ENCODE results near the gene KRT37.
A peak's percentile ranks its signal among the peaks of the same experiment; 100 is the strongest.
"Not testable (repeated sequence)": the region's sequence is repeated elsewhere in the genome, so short reads cannot be mapped to it uniquely, and the experiment has no call there.

KRT37 gene

GRCh38 chr17:41403404-41404023 lies 20.9 kb downstream of the KRT37 start:
- DNase-seq = no peak

- DNase-seq = no peak
Observed at GRCh38 chr17:41402161-41402560, 22.2 kb downstream of the KRT37 start.

GRCh38 chr17:41396996-41397660 lies 27.3 kb downstream of the KRT37 start, which contains the start of gene KRT31:
TSS of gene KRT31 (minus strand) at chr17:41397608. CDS start at chr17:41397539, 69 bp downstream.
- DNase-seq = no peak

GRCh38 chr17:41396340-41396739 lies 28.0 kb downstream of the KRT37 start:
- DNase-seq = no peak

GRCh38 chr17:41395611-41396010 lies 28.8 kb downstream of the KRT37 start:
- DNase-seq = no peak

GRCh38 chr17:41395044-41395443 lies 29.3 kb downstream of the KRT37 start:
- not testable (repeated sequence) for DNase-seq

GRCh38 chr17:41394254-41394996 lies 30.0 kb downstream of the KRT37 start:
- peak; percentile 51 for DNase-seq

GRCh38 chr17:41393826-41394225 lies 30.6 kb downstream of the KRT37 start:
- no peak for DNase-seq

- DNase-seq = no peak
Observed at GRCh38 chr17:41393294-41393693, 31.1 kb downstream of the KRT37 start.

GRCh38 chr17:41392278-41392677 lies 32.1 kb downstream of the KRT37 start:
- no peak for DNase-seq

- no peak for DNase-seq
Observed at GRCh38 chr17:41391535-41391934, 32.9 kb downstream of the KRT37 start.

- DNase-seq = no peak
Observed at GRCh38 chr17:41390411-41390938, 33.9 kb downstream of the KRT37 start.

GRCh38 chr17:41387670-41388069 lies 36.7 kb downstream of the KRT37 start:
- no peak for DNase-seq

- DNase-seq = no peak
Observed at GRCh38 chr17:41386227-41386626, 38.2 kb downstream of the KRT37 start.

- no peak for DNase-seq
Observed at GRCh38 chr17:41383690-41384089, 40.7 kb downstream of the KRT37 start.

GRCh38 chr17:41382394-41382793 lies 42.0 kb downstream of the KRT37 start:
- no peak for DNase-seq

GRCh38 chr17:41381943-41382342 lies 42.4 kb downstream of the KRT37 start, which contains the start of gene KRT34:
TSS of gene KRT34 (minus strand) at chr17:41382306. CDS start at chr17:41382246, 60 bp downstream.
- not testable (repeated sequence) for DNase-seq

- DNase-seq = not testable (repeated sequence)
Observed at GRCh38 chr17:41380091-41380490, 44.3 kb downstream of the KRT37 start.

GRCh38 chr17:41377546-41377945 lies 46.8 kb downstream of the KRT37 start:
- no peak for DNase-seq

All from NCI-H526 treated with DMSO at 0.1 percent for 48 hours (cell line).